Thoracic aorta (tissue), 2 donors: Measurements from ENCODE around the gene XYLT1. TPM values are rescaled to one million over a fixed set of nuclear protein-coding genes. Genes with fewer than 3 reads are reported as not detected.
A peak's percentile ranks its signal among the peaks of the same experiment; 100 is the strongest.

Experiments
- ATAC-seq: fragments of 150-250 bp; one replicate; pipeline ENCODE4 v1.8.0; 2017; ENCODE audit warnings: low read depth; ENCODE audit not compliant: insufficient number of reproducible peaks, low FRiP score
- DNase-seq: peaks from one replicate; pipeline ENCODE4 v3.0.0-alpha.2; 2020; ENCODE audit warnings: low spot score
- H3K27ac ChIP-seq, 2 donors: fragments of 200-600 bp; sonication (generic); 1 replicate in 1 of 2; 2 replicates in 1 of 2; pipeline ENCODE4 v1.5.1; 2016; ENCODE audit warnings: mild to moderate bottlenecking in 2 of 2, moderate library complexity in 2 of 2
- H3K27me3 ChIP-seq: fragments of 200-600 bp; sonication (generic); replicated peaks from 2 replicates; pipeline ENCODE4 v1.6.0; 2016; ENCODE audit warnings: mild to moderate bottlenecking; ENCODE audit not compliant: insufficient read depth
- H3K36me3 ChIP-seq: fragments of 200-600 bp; sonication (generic); one replicate; pipeline ENCODE4 v1.5.1; 2016
- H3K4me1 ChIP-seq, 2 donors: fragments of 200-600 bp; sonication (generic); 1 replicate in 1 of 2; 2 replicates in 1 of 2; pipeline versions ENCODE4 v1.5.1 to v1.6.0; 2016; ENCODE audit warnings: low read depth in 2 of 2, mild to moderate bottlenecking in 1 of 2; ENCODE audit not compliant: control insufficient read depth in 1 of 2
- H3K4me3 ChIP-seq: fragments of 200-600 bp; sonication (generic); 2 replicates; pipeline ENCODE4 v1.5.1; 2016; ENCODE audit warnings: mild to moderate bottlenecking
- H3K9me3 ChIP-seq: fragments of 200-600 bp; sonication (generic); 2 replicates; pipeline ENCODE4 v1.5.1; 2016
- CTCF ChIP-seq: fragments of 200-600 bp; sonication (generic); IDR thresholded peaks from one replicate; pipeline ENCODE4 v1.5.1; 2019; ENCODE audit warnings: antibody characterized with exemption
- total RNA-seq, 2 donors: library from RNA; depleted of rRNA; stranded (reverse); fragments of >200 nt; gene quantifications; one replicate each; pipeline versions ENCODE4 v1.1.0 to v1.2.3, GENCODE V29; 2016

The XYLT1 gene
- total RNA-seq, 2 donors from 2014 or later: 13.1 to 22.5 TPM

- H3K36me3 ChIP-seq: no peaks in the 10 kb centered on the region
- H3K4me1 ChIP-seq: peaks cover 32 to 55% of the 10 kb centered on the region in 2 donors
- no peak for ATAC-seq
- TF ChIP-seq CTCF: no peak
- H3K27me3 ChIP-seq: no peaks in the 10 kb centered on the region
- no peak for DNase-seq
- H3K9me3 ChIP-seq: no peaks in the 10 kb centered on the region
- H3K4me3 ChIP-seq: no peak overlapping the region
- H3K27ac ChIP-seq: no peak overlapping the region
These were observed 95.1 kb downstream of the XYLT1 start for GRCh38 chr16:17375461-17376304.

- no peak for ATAC-seq
- no peak for DNase-seq
- Histone ChIP-seq H3K4me1 (peaks cover 42 to 62% of the 10 kb centered on the region in 2 donors), H3K27me3 (no peaks in the 10 kb centered on the region), H3K4me3 (no peak overlapping the region), H3K27ac (no peak overlapping the region), H3K9me3 (no peaks in the 10 kb centered on the region), H3K36me3 (no peaks in the 10 kb centered on the region)
- no peak for TF ChIP-seq CTCF
These were observed 96.0 kb downstream of the XYLT1 start for GRCh38 chr16:17374668-17375255.

DNA sequence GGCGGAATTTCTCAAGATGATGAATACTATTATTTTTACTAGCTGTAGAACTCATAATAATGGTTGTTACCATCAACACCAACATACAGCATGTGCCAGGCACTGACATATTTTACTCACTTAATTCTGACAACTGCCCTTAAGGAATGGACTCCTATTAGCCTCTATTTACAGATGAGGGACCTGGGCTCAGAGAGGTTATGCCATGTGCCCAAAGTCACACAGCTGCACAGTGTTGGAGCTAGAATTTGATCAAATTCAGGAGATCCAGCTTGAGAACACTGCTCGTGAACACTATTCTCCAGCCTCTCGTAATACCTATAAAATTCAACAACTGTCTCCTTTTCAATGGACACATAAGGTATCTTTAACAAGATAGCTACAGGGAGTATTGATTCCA lies 97.2 kb downstream of the XYLT1 start:
- Histone ChIP-seq H3K4me1 (peaks cover 32 to 57% of the 10 kb centered on the region in 2 donors), H3K27me3 (no peaks in the 10 kb centered on the region), H3K9me3 (no peaks in the 10 kb centered on the region), H3K36me3 (no peaks in the 10 kb centered on the region), H3K27ac (no peak overlapping the region), H3K4me3 (no peak overlapping the region)
- TF ChIP-seq CTCF: no peak
- DNase-seq (no peak), ATAC-seq (no peak)

DNA sequence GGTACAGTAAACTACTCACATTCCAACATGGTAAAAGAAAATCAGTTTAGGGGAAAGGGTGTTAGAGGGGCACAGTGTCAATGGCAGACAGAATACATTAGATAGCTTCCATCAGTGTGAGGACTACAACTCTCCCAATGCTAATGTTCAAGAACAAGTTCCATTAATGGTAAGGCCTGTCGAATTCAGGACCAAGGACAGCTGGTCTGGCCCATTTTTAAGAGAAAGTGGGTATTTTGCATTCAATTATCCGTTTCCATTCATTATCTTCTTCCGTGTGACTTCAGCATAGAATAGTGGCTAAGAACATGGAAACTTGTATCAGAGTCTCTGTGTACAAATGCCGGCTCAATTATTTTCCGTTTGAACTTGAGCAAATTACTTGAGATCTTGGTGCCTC lies 98.4 kb downstream of the XYLT1 start:
- no peaks in the 10 kb centered on the region for H3K36me3 ChIP-seq
- no peak for ATAC-seq
- DNase-seq: no peak
- H3K9me3 ChIP-seq: no peaks in the 10 kb centered on the region
- H3K27ac ChIP-seq: no peak overlapping the region
- TF ChIP-seq CTCF: no peak
- peaks cover 22 to 46% of the 10 kb centered on the region in 2 donors for H3K4me1 ChIP-seq
- H3K4me3 ChIP-seq: no peak overlapping the region
- no peaks in the 10 kb centered on the region for H3K27me3 ChIP-seq

GRCh38 chr16:17371299-17371698 lies 99.5 kb downstream of the XYLT1 start:
- no peaks in the 10 kb centered on the region for H3K9me3 ChIP-seq
- ATAC-seq: no peak
- H3K27ac ChIP-seq: peak overlapping the region in 1 of 2 donors; percentile 56
- no peak overlapping the region for H3K4me3 ChIP-seq
- no peaks in the 10 kb centered on the region for H3K27me3 ChIP-seq
- no peak for DNase-seq
- H3K4me1 ChIP-seq: peaks cover 16 to 35% of the 10 kb centered on the region in 2 donors
- no peak for TF ChIP-seq CTCF
- no peaks in the 10 kb centered on the region for H3K36me3 ChIP-seq
